SK-N-MC (cell line): ENCODE results near the gene DHRS1.
A peak's percentile ranks its signal among the peaks of the same experiment; 100 is the strongest.
"Not testable (repeated sequence)": the region's sequence is repeated elsewhere in the genome, so short reads cannot be mapped to it uniquely, and the experiment has no call there.

Source experiments
- DNase-seq: peaks from one replicate; pipeline ENCODE4 v3.0.0-alpha.2; 2011; ENCODE audit warnings: low read depth, low spot score
- H3K27ac ChIP-seq: fragments of 200-600 bp; sonication (generic); 2 replicates; pipeline ENCODE4 v1.5.1; 2016; ENCODE audit warnings: mixed run types
- H3K36me3 ChIP-seq: fragments of 200-600 bp; sonication (generic); 2 replicates; pipeline ENCODE4 v1.6.1; 2017; ENCODE audit warnings: antibody characterized with exemption, low read length, mixed read lengths; ENCODE audit not compliant: insufficient read depth
- H3K4me3 ChIP-seq: fragments of 200-600 bp; sonication (generic); 2 replicates; pipeline ENCODE4 v1.5.1; 2016
- H3K9ac ChIP-seq: fragments of 200-600 bp; sonication (generic); 2 replicates; pipeline ENCODE4 v1.8.0; 2017; ENCODE audit warnings: mixed run types, mixed read lengths; ENCODE audit not compliant: insufficient read length
- H3K9me3 ChIP-seq: fragments of 200-600 bp; sonication (generic); 2 replicates; pipeline ENCODE4 v1.6.1; 2017; ENCODE audit warnings: low read depth, mild to moderate bottlenecking, antibody characterized with exemption, low read length, moderate library complexity, mixed read lengths
- EZH2 ChIP-seq: fragments of 200-600 bp; sonication (generic); IDR thresholded peaks from one replicate; pipeline ENCODE4 v1.6.1; 2017; ENCODE audit warnings: antibody characterized with exemption
- FOXP2 ChIP-seq: optimal IDR thresholded peaks from 2 replicates; pipeline ENCODE3; 2011; ENCODE audit warnings: mild to moderate bottlenecking, moderate library complexity; ENCODE audit not compliant: insufficient read depth; ENCODE audit errors: extremely low read length, control extremely low read depth
- POLR2AphosphoS5 ChIP-seq: IDR thresholded peaks from 2 replicates; pipeline ENCODE4 v1.6.1; 2012; ENCODE audit warnings: mild to moderate bottlenecking, low read depth, low read length, borderline replicate concordance

The DHRS1 gene

DNA sequence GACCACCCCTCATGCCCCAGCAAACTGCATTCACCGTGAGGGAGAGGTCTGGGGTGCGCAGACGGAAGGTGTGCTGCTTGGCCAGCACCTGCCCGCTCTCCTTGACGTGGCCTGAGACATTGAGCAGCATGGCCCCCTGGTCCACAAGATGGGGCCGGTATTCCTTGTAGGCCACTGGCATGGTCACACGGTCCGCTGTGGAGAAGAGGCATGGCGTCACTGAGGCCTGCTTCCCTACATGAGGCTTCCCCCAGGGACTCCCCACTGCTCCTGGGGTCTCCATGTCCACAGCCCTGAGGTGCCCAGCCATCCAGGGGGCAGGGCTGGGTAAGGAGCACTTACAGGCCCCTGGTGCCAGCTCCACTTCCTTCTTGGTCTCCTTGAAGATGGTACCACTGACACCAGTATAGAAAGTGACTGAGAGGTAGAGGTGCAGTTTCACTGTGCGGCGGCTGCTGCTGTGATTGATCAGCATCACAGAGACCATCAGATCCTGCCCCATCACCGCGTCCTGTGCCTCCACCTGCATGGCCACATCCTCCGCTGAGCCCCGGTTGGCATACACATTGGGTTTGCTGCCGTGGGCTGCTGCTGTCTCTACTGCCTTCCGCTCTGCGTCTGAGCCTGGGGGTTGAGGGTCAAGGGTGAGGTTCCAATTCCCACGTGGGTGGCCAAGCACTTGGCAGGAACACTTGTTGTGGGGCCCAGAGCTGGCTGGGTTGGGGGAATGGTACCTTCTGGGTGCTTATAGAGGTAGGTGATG, 44.8 kb downstream of the DHRS1 start:
- no peak overlapping the region for H3K9ac ChIP-seq
- H3K9me3 ChIP-seq, result no peaks in the 10 kb centered on the region
- DNase-seq, result no peak
- H3K4me3 ChIP-seq, result no peak overlapping the region
- H3K36me3 ChIP-seq, result no peaks in the 10 kb centered on the region
- TF ChIP-seq EZH2, result no peak
- no peak for TF ChIP-seq POLR2AphosphoS5
- TF ChIP-seq FOXP2, result no peak
- no peak overlapping the region for H3K27ac ChIP-seq

- Histone ChIP-seq H3K9me3 (no peaks in the 10 kb centered on the region), H3K9ac (no peak overlapping the region), H3K36me3 (no peaks in the 10 kb centered on the region), H3K4me3 (no peak overlapping the region), H3K27ac (no peak overlapping the region)
- TF ChIP-seq POLR2AphosphoS5, result no peak
- TF ChIP-seq FOXP2, result no peak
- TF ChIP-seq EZH2, result no peak
- DNase-seq, result no peak
Observed at GRCh38 chr14:24253936-24254335, 45.6 kb downstream of the DHRS1 start.

DNA sequence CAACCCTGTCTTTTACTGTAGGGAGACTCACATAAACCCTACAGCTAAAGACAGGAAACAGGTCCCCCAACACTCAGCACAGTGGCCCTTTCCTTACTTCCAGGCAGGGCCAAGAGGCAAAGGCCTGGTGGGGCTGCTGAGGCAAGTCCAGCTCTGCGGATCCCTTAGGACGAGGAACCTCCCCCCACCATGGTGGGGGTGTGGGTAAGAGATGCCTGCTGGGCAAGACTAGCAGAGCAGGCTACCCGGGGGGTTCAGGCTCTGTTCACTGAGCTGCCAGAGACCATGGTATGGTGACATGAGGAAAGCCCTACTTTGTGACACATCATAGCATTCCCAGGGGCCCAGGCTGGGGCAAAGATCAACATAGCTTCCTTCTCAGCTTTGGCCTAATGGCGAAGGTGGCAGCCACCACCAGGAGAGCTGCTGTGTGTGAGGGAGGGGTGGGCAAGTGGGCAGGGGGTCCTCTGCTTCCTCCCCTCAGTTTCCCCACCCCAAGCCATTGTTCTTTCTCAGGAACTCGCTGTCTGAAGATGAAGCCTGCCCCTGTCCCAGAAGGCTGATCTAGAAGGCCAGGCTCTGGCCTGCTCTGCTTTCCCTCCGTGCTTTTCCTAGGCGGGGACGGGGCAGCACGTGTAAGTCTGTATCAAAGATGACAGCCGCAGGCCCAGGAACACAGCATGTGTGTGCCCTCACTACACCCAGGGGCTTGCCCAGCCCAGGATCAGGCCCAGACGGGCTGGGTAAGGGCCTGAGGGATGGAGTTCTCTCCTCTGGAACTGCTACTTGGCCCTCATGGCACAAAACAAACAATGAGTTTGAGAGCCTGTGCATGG, 47.1 kb downstream of the DHRS1 start:
- Histone ChIP-seq H3K27ac (no peak overlapping the region), H3K9ac (no peak overlapping the region), H3K4me3 (no peak overlapping the region), H3K9me3 (no peaks in the 10 kb centered on the region), H3K36me3 (no peaks in the 10 kb centered on the region)
- no peak for TF ChIP-seq POLR2AphosphoS5
- TF ChIP-seq EZH2, result no peak
- no peak for DNase-seq

- no peak for DNase-seq
- Histone ChIP-seq H3K9ac (no peak overlapping the region), H3K27ac (no peak overlapping the region)
Observed at GRCh38 chr14:24251880-24252288, 47.7 kb downstream of the DHRS1 start.

DNA sequence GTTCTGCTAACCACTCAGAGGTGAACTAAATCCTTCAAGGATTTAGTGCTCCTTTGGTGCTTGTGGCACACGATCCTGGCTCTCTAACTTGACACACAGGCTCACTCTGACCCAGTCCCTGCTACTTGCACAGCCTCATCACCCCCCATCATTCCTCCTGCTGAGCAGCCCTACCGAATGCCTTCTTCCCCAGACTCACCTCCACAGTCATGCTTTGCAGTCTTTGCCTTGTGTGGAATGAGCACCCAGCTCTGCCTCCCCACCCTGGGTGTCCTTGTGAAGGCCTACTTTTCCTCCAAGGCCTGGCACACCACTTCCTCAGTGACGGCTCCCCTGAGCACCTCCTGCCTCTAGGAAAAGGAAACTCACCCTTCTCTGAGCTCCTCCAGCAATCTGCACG, 49.2 kb downstream of the DHRS1 start:
- H3K9me3 ChIP-seq, result no peaks in the 10 kb centered on the region
- TF ChIP-seq EZH2 (no peak), FOXP2 (no peak), POLR2AphosphoS5 (no peak)
- H3K36me3 ChIP-seq, result no peaks in the 10 kb centered on the region
- H3K9ac ChIP-seq, result peak overlapping the region; percentile 26
- H3K4me3 ChIP-seq, result no peak overlapping the region
- H3K27ac ChIP-seq, result no peak overlapping the region
- DNase-seq, result no peak

More at GRCh38 chr14:24251880-24252288, 47.7 kb downstream of the DHRS1 start:
- H3K4me3 ChIP-seq, result no peak overlapping the region
- H3K9me3 ChIP-seq, result no peaks in the 10 kb centered on the region
- TF ChIP-seq EZH2 (no peak), FOXP2 (no peak), POLR2AphosphoS5 (no peak)
- no peaks in the 10 kb centered on the region for H3K36me3 ChIP-seq

DNA sequence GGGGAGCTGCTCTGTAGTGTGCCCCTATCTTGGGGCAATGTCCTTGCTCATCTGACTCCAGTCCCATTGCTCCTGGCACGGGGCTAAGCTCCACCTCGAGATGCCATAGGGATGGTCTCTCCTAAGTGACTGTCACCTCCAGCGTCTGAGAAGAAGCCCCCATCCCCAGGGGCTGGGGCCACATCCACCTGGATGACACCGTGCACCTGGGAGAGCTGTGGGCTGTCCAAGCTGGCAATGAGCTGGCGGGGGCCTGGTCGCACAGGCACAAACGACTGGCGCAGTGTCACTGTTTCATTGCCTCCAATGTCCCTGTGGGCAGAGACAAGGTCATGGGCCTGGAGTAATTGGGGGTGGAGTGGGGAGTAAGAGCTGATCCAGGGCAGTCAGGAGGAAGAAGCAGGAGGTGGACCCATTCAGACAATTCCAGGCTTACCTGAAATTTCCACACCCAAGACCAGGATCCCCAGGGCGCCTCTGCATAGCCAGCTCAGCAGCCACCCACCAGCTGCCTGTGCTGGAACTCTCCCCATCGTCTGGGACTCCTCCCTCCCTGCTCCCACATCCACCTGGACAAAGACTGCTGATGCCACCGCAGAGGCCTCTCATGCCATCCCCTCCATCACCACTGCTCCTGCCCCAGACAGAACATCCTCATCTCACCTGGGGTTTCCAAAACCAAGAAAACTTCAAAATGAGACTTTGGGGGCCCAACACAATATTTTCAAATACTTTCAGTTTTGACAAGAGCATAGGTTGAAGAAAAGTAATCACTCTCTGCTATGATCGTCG, 50.2 kb downstream of the DHRS1 start:
- H3K27ac ChIP-seq, result no peak overlapping the region
- H3K36me3 ChIP-seq, result no peaks in the 10 kb centered on the region
- no peak overlapping the region for H3K9ac ChIP-seq
- H3K9me3 ChIP-seq, result no peaks in the 10 kb centered on the region
- no peak overlapping the region for H3K4me3 ChIP-seq
- DNase-seq, result no peak
- TF ChIP-seq FOXP2 (no peak), EZH2 (no peak), POLR2AphosphoS5 (no peak)

DNA sequence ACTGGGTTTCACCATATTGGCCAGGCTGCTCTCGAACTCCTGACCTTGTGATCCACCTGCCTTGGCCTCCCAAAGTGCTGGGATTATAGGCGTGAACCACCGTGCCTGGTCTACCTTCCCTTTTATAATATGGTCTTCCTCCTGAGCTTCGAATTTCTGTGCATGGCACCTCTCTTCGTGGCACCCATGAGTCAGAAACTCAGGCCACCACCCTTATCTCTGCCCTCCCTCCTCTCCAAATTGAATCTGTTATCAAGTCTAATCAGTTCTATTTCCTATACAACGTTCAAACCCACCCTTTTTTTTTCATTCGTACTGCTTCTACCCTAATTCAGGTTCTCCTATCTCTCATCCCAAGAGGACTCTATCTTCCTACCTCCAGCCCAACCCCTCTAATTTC, 52.2 kb downstream of the DHRS1 start:
- DNase-seq, result no peak
- H3K36me3 ChIP-seq, result no peaks in the 10 kb centered on the region

GRCh38 chr14:24246765-24247212, 52.8 kb downstream of the DHRS1 start:
- no peak overlapping the region for H3K27ac ChIP-seq
- DNase-seq, result no peak
- no peaks in the 10 kb centered on the region for H3K36me3 ChIP-seq
- no peak overlapping the region for H3K9ac ChIP-seq
- TF ChIP-seq EZH2 (no peak), POLR2AphosphoS5 (no peak), FOXP2 (no peak)
- no peaks in the 10 kb centered on the region for H3K9me3 ChIP-seq
- no peak overlapping the region for H3K4me3 ChIP-seq

More for the DNA sequence above, 52.2 kb downstream of the DHRS1 start:
- no peak overlapping the region for H3K4me3 ChIP-seq
- H3K27ac ChIP-seq, result no peak overlapping the region
- H3K9me3 ChIP-seq, result no peaks in the 10 kb centered on the region
- no peak overlapping the region for H3K9ac ChIP-seq
- no peak for TF ChIP-seq POLR2AphosphoS5
- TF ChIP-seq FOXP2, result no peak
- TF ChIP-seq EZH2, result no peak

GRCh38 chr14:24245350-24245749, 54.2 kb downstream of the DHRS1 start:
- not testable (repeated sequence) for H3K9me3 ChIP-seq, H3K4me3 ChIP-seq, DNase-seq, H3K9ac ChIP-seq, H3K27ac ChIP-seq, H3K36me3 ChIP-seq
